Activated CD4-positive, alpha-beta T cell treated with anti-CD3 and anti-CD28 coated beads, Interleukin-2, amount 50 U/mL, for 24 hours (primary cell): ENCODE measurements around the gene NPAS3.

Experiments
- DNase-seq, 2 donors: peaks; one replicate each; pipeline ENCODE4 v3.0.0-alpha.2; 2020; ENCODE audit warnings: low read depth in 1 of 2, low spot score in 1 of 2

Gene NPAS3

GRCh38 chr14:33848009-33848408 lies 909.3 kb downstream of the NPAS3 start:
- DNase-seq = no peak

- no peak for DNase-seq
Observed at GRCh38 chr14:33848706-33849454, 910.2 kb downstream of the NPAS3 start.

GRCh38 chr14:33849455-33849801 lies 910.7 kb downstream of the NPAS3 start:
- no peak for DNase-seq

GRCh38 chr14:33850826-33851225 lies 912.1 kb downstream of the NPAS3 start:
- DNase-seq = no peak

GRCh38 chr14:33851366-33851765 lies 912.7 kb downstream of the NPAS3 start:
- no peak for DNase-seq

- DNase-seq = no peak
Observed at GRCh38 chr14:33851931-33852330, 913.3 kb downstream of the NPAS3 start.
